Measurements from ENCODE around the gene SLX9.

Gene SLX9

DNA sequence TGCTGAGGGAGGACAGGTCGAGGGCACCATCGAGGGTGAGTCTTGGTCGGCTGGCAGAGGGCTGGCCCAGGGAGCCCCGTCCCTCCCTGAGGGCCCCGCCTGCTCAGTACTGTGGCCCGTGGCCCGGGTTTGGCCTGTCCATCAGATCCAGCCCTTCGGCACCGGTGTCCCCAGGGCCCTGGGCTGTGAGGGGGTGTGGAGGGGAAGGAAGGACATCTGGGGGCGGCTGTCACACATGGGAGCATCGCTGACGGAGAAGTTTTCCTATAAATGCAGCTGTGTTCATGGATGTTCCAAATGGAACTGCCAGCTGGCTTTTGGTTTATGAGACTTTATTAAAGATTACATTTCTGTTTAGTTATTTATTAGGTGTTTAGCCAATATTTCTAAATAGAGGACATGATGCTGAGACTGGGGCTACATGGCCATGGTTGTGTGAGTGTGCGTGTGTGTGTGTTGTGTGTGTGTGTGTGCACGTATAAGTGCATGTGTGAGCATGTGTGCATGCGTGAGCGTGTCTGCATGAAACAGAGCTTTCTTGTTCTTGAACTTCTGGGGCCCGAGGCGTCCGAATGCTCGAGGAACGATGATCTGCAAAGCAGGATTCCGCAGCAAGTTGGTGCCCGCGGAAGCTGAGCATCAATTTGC is 54.3 kb downstream of the SLX9 start:
- DNase-seq: no peak

DNA sequence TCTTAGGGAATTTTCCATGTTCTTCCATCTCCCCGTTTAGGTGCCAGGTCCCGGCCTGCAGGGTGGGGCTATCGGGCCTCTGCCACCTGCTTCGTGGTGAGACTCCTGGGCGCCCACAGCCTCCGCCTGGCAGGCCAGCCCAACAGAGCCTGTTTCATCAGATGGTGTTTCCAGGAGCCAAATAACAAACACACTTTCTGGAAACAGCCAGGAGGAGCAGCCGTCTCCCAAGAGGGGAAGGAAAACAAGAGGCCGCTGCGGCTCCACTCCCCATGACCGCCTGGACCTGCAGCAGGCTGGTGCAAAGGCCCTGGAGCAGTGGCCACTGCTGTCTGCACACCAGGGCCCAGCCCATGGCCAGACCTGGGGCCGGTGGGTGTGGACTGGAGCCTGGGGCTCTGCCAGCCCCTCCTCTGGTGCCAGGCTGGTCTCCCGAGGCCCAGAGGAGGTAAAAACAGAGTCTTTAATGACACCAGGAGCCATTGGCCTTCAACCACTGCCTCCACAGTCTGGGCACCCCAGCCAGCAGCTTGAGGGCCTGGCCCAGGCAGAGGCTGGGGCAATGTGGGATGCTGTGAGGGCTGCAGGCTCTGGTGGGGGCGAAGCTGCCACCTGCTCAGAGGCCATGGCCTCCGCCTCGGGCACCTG is 55.0 kb downstream of the SLX9 start:
- no peak for DNase-seq

DNA sequence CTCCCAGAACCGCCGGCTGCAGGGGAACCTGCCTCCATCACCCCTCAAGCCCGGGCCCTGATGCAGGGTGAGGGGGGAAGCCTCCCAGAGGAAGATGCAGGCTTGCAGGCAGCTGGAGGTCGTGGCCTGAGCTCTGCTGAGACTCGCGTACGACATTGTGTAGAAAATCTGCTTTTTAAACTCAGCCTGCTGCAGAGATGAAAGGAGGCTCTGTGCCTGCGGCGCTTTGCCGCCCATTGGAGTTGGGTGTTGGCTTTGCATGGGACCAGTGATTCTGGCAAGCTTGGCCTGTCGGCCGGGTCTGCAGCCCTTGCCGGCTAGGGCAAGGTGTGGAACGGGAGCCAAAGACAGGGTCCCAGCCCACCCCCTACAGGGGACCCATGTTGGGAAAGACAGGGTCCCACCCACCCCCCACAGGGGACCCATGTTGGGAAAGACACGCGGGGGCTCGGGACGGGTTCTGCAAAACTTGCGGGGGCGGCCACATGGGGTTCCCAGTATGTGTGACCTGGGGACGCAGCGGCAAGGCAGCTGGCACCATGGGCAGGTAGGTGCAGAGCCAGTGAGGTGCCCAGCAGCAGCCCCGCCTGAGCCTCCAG is 55.6 kb downstream of the SLX9 start:
- DNase-seq: no peak

DNA sequence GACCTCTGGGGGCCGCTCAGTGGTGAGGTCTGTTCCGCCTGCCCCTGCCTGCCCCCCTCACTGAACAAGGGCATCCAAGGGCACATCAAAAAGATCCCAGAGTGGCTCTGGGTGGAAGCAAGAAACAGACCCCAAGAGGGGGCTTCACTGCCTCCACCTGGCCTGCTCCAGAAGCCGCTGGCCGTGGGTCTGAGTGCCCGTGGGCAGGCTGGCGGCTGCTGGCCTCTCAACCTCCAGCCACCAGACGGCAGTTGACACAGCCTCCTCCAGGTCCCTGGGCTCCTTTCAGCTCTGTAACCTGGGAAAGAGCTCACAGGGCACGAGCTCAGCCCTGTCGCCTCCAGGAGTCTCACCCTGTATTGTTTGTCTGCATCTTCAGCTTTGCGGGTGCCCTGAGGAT is 56.3 kb downstream of the SLX9 start:
- DNase-seq: no peak

DNA sequence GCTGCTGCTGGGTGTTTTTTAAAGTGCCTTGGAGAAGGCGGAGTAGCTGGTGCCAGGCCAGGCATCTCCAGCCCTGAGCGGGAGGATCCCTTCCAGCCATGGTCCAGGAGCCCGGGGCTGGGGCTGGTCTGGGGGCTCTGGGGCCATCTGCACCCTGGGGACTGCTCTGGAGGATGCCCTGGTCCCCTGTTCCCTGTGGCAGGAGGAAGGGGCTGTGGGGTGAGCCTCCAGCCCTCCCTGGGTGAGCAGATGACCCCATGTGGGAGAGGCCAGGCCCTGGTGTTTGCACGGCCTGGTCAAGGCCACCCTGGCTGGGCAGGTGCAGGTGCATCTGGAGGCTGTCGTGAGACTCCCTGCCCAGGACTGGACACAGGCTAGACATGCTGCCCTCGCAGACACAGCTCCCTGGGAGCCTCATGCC is 56.7 kb downstream of the SLX9 start:
- DNase-seq: no peak

DNA sequence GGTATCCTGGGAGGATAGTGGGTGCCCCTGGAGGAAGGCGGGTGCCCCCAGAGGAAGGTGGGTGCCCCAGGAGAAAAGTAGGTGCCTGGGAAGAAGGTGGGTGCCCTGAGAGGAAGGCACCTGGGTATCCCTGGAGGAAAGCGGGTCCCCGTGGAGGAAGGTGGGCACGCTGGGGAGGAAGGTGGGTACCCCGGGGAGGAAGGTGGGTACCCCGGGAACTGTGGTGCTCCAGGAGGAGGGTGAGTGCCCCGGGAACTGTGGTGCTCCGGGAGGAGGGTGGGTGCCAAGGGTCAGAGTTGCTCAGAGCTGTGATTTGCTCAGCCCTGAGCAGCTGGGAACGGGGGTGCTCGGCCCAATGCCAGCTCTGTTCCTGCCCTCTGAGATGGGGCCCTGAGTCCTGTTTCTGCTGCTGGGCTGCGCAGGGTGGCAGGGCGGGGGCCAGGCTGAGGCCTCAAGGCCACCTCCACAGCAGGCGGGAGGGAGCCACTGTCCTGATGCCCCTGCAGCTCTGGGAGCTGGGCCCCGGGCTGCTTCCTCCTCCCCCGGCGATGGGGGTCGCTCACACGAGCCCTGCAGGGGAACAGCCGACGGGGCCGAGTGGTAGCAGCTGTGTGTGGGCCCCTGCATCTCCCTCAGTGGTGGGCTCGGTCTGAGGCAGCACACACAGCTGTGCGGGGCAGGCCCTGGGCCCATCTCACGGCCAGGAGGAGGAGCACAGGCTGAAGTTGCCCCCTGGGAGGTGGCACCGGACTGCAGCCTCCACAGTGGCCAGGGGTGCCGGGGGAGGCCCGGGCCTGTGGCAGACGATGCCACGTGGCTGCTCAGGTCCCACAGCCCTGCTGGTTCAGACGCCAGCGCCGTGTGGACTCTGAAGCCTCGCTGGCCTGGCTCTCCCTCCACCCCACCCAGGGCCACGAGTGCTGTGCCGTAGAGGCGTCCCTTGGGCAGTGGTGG is 57.4 kb downstream of the SLX9 start:
- no peak for DNase-seq

DNA sequence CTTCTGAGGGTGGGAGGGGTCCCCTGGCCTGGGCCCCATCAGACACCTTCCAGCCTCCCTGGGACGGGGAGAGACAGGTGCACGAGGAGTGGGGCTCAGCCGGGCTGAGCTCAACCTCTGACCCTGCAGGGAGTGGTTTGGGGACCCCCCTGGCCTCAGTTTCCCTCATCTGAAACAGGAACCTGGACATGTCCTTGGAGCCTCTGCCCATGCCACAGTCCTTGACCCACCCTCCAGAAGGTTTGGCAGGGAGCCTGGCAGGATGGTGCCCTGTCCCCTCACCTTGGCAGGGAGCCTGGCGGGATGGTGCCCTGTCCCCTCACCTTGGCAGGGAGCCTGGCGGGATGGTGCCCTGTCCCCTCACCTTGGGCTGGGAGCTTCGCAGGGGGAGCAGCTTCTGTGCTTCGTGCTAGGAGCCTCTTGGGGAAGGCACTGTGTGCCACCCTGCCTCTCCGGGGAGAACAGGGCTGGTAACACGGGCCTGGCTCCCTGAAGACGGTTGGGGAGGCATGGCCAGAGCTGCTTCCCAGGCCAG is 58.3 kb downstream of the SLX9 start:
- DNase-seq: no peak

DNA sequence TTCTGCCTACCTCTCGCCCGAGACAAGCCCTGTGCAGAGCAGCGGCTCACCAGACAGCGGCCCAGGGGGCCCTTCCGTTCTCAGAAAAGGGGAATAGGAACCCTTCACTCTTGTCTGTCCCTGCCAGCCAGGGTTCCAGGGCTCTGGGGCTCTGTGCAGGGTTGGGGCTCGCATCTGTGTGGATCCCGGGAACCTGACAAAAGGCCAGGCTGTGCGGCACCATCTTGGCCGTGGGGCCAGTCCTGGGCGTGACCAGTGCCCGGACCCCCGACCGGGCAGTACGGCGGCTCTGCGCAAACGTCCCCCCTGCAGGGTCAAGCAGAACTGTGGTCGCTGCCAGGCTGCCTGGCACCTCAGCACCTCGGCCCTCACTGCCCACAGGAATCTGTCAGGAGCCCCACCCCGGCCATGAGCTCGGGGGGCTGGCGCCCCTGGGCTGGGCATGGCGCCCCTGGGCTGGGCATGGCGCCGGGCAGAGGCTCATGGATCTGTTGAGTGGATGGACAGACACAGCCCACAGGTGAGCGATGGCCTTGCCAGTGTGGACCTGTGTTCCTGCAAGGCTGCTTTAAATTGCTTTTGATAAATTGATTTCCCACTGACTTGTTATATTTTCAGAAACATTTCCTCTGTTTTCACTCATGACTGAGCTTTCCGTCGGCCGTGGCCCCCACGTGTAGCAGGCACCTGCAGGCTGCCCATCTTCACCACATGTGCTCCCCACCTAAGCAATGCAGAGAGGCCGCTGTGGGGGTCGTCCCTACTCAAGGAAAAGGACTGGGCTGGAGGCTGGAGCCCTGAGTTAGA is 59.0 kb downstream of the SLX9 start:
- DNase-seq: no peak

DNA sequence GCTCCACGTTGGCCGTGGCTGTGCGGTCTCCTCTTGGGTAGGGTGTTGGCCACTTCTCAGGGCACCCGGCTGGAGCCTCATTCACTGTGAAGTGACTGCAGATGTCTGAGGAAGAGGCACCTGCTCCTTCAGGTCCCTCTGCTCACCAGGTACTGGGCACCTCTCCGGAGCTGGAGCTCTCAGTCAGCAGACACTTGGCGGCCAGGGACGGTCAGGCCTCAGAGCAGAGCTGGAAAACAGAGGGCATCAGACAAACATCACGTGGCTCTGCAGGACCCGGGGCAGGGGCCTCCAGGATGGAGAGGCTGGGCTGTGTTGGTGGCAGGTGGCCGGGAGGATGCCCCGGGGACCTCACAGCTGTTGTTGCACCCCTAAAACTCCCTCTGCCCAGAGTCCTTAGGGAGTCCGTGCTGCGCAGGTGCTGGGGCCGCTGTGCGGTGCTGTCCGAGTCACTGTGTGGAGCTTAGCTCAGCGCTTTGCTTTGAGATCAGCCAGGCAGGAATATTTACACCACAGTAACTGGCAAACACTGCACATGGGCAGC is 59.7 kb downstream of the SLX9 start:
- no peak for DNase-seq

DNA sequence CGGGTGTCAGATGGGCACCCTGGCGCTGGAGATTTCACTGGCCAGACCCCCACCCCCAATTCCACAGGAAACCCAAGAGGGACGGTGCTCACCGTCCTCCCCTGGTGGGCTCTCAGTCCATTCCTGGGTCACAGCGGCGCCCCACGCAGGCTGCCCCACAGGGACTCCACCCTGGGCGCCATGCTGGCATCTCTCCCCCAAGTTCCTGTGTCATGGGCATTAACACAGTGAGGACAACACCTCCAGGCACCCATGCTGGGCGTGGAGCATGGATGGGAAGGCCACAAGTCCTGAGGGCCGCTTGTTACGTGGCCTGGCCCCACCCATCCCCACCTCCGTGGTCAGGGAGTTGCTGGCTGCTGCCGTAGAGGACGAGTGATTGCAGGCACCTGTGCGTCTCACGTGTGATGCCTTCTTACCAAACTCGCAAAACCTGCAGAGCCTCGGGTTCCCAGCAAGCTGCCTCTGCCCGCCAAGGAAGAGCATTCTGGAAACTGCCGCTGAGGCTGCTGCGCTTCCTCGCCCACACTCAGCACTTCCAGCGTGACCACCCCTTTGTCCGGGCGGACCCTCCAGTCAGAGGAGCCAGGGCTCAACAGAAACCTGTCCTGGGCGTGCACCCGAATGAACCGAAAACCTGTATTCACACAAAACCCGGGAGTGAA is 60.3 kb downstream of the SLX9 start:
- no peak for DNase-seq

DNA sequence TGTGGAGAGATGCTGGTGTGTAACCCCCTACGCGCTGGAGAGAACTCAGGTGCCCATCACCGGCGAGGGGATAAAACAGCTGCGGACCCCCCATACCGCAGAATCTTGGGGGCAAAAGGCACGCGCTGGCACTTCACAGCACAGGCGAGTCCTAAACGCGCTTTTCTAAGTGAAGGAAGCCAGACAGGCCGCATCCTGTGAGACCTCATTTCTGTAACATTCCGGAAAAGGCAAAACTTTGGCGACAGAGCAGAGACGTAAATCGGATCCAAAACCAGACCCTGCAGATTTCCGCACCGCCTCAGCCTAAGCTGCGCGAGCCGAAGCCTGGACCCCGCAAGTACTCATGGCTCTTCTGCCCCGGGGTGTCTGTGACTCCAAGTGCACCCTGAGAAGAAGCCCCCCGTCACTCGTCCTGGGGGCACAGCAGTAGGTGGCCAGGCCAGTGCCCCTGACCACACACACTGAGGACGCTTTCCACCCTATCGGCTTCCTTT is 60.9 kb downstream of the SLX9 start:
- DNase-seq: no peak

DNA sequence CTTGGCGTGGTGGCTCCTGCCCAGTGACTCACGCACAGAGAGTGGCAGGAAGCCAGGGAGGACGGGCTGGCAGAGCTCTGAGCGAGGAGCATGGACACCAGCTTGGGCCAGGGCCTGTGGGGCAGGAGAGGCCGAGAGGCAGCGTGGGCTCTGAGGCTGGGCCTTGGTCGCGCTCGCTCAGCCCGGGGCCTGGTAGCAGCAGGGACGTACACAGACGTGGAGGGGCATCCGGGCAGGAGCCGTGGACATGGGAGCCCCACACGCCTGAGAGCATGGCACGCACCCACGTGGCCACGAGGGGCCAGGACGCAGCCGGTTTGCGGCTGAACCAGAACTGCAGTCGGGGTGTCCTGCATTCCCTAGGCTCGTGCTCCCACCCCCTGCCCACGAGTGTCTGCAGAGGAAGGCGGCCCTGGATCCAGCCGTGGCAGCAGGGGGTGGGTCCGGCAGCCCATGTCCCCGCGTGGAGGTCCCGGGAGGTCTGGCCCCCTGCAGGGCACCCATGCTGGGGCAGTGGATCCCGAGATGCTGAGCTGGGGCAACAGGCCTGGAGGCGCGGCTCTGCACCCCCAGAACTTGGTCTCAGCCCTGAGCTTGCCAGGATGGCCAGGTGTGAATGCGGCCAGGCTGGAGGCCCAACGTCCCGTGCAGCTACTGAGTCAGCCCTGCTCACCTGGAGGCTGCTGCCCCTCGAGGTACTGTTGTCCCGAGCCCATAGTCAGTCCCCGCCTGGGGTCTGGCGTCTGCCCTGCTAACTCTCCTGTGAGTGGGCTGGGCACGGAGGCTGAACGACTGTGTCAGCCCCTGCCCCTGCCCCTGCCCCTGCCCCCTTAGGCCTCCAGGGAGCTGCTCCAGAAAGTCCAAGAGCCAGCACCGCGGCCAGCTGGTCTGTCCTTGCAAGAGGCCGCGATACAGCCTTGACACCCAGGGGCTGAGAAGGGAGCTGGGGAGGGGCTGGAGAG is 61.6 kb downstream of the SLX9 start:
- peak; percentile 1 for DNase-seq

DNA sequence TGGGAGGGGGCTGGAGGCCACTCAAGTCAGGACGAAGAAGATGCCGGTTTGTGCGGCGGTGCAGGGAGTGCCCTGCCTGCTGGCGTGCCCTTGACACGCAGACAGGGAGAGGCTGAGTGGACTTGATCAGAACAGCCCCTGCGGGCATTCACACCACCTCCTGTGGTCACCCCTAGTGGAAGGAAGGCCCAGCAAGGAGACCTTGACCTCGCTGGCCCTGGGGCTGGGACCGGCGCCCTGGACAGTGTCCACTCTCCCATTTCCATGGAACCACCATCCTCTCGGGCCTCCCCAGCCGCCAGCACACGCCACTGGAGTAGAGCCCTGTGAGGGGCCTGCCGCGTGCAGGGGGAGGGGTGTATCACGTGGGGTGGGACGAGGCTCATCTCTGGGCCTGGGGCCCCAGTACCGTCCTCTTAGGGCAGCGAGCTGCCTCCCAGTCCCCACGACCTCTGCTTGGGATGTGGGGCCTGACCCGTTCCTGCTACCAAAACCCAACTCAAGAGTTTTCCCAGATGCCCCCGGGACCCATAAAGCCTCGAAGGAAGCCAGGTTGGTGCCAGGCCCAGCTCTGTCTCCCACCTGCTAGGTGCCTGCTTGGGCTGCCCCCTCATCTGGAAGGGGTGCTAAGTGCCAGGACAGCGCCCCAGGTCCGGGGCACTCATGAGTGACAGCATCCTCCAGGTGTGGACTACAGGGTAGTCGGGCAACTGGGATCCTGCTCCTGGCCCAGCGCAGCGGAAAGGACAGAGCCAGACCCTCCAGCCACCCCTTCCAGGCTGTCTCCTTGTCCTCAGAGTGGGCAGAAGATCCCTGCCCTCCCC is 62.8 kb downstream of the SLX9 start:
- DNase-seq: no peak

DNA sequence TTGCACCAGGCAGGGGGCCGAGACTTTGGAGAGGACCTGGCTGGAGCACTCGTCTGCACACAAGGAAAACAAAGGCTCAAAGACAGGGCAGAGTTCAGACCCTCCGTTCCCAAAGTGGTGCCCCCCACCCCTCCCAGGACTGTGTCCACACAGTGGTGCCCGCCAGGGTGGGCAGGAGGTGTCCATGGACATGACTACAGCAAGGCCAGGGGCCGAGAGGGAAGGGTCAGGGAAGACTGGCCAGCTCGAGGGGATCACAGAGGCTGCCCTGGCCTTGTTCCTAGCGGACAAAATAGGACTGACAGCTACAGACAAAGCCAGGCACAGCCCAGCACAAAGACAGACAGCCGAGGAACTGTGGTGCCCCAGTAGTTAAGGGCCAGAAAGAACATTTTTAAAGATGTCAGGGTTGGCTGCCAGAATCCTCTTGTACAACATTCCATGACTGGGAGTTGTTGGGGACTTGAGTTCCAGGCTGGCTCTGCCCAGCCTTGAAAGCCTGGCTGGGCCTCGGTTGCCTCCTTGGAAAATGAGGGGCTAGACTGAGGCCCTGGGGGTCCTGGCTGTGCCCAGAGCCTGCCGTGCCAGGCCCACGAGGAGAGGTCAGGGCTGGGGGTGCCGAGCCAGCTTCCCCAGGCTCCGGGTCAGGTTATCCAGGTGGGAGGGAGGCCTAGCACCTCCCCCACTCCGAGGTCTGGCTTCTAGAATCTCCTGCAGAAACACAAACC is 63.7 kb downstream of the SLX9 start:
- DNase-seq: no peak

DNA sequence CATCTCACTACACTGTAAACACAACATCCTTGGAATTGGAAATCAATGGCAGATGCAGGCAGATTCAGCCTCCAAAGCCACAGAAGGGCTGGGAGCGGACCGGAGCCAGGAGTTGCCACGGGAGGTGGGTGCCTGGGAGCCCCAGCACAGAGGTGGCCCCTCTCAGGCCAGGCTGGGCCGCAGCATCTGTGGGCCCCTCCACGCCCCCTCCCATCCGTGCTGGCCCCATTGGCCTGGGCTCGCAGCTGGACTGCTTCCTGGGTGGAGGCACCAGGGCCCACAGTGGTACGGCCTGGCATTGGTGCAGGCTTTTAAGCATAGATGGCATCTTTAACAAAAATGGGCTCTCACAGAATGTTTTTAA is 64.2 kb downstream of the SLX9 start:
- no peak for DNase-seq

DNA sequence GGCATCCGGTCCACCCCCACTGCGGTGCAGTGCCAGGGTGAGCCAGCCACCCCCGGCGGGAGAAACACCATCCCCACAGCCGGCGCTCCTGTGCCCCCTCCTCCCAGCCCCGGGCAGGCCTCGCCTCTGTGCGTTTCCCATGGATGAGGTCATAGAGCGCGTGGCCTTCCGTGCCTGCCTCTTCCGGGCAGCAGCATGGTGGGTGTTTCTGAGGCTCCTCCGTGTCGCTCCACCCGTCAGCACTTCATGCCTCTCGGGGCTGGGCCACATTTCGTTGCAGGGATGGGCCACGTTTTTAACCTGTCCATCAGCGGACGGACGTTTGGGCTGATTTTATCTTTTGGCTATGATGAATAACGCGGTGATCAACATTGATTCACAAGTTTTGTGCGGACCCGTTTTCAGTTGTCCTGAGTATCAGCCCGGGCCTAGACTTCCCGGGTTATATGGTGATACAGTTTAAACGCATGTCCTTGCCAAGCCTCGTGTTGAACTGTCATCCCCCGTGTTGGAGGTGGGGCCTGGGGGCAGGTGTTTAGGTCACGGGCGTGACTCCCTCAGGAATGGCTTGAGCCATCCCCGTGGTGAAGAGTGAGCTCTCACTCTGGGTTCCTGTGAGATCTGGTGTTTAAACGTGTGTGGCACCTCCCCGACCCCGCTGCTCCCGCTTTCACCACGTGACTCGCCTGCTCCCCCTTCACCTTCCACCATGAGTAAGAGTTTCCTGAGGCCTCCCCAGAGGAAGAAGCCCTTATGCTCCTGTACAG is 64.8 kb downstream of the SLX9 start:
- peak; percentile 22 for DNase-seq

DNA sequence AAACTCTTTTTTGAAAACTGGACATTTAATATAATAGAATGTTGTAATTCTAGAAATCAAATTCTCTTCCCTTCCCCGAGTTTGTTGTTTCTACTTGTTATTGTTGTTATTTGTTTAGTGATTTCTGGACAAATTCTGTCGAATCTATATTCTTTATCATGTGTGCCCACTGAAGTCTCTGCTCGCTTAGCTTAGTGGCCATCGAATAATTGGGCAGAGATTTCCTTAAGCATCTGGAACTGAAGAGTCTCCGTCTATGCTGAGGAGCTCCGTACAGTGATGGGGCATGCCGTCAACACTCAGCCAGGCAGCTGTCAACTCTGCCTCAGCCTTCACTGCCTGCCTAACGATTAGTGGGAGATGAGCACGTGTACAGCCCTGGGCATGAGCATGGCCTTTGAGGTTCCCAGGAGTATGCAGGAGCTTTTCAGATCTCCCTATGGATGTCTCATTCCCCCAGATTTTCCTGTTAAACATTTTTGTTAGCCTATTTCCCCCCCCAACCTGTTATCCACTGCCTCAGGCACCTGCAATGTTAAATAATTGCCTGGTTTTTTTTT is 66.8 kb downstream of the SLX9 start:
- no peak for DNase-seq

Measured in stimulated activated CD4-positive, alpha-beta T cell treated with anti-CD3 and anti-CD28 coated beads, Interleukin-4, amount 100 ng/mL, for 1 hour (primary cell).